ENCODE data around the gene AAMDC.
"Not testable (repeated sequence)": the region's sequence is repeated elsewhere in the genome, so short reads cannot be mapped to it uniquely, and the experiment has no call there.

Gene AAMDC

DNA sequence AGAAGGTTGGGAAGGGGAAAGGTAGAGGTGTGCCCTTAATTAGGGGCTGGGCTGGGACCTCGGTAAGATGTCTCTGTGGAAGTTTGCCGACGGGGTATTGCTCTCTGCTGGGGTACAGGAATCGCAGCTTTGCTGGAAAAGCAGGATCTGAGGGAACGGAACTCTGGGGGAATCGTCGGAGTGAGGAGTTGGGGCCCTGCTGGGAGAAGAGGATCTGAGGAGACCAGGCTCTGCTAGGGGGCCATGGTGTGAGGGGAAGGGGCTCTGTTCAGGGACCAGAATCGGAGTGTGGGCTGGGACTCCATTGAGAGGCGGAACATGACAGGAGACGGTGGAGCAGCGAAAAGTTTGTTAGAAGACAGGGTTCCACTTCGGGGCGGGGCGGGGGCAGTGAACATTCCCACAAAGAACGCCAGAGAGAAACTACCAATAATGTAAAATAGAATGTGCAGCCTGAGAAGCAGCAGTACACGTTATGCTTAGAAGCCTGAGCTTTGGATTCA is 456 bp downstream of the AAMDC start:
- no peak for DNase-seq (ENCODE audit: low read depth in 2 of 2)

DNA sequence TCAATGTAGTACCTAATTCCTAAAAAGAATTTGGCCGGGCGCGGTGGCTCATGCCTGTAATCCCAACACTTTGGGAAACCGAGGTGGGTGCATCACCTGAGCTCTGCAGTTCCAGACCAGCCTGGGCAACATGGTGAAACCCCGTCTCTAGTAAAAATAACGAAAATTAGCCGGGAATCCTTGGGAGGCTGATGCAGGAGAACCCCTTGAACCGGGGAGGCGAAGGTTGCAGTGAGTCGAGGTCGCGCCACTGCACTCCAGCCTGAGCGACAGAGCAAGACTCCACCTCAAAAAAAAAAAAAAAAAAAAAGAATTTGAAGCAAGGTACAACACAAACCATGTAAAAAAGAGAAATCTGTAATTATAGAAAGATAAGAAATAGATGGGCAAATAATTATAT is 1.2 kb downstream of the AAMDC start:
- not testable (repeated sequence) for DNase-seq (ENCODE audit: low read depth in 2 of 2)

DNA sequence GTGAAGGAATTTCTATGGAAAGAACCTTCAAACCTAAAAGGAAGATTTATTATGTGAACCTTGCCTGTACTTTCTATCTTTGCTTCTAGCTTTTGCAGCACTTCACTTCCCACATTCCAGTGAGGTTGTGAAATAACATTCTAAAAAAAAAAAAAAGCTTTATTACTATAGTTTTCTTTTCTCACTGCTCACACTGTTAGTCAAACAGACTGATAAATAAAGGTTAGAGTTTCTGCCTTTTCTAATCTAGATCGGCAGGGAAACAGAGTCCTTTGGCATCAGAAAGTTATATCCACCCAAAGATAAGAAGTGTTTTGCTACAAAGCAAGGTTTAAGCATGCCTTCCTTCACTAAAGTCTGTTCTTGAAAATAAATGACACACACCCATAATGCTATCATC is 2.8 kb downstream of the AAMDC start:
- DNase-seq (ENCODE audit: low read depth in 2 of 2), result no peak

DNA sequence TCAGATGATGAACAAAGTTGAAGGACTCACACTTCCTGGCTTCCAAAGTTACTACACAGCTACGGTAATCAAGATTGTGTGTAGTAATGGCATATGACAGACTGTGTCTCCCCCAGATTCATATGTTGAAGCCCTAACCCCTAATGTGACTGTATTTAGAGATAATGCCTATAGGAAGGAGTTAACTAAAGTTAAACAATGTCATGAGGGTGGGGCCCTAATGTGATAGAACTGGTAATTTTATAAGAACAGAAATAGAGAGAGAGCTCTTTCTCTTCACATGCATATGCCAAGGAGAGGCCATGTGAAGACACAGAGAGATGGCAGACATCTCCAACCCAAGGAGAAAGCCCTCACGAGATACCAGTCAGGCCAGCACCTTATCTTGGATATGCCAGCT is 8.0 kb downstream of the AAMDC start:
- DNase-seq (ENCODE audit: low read depth in 2 of 2), result no peak

DNA sequence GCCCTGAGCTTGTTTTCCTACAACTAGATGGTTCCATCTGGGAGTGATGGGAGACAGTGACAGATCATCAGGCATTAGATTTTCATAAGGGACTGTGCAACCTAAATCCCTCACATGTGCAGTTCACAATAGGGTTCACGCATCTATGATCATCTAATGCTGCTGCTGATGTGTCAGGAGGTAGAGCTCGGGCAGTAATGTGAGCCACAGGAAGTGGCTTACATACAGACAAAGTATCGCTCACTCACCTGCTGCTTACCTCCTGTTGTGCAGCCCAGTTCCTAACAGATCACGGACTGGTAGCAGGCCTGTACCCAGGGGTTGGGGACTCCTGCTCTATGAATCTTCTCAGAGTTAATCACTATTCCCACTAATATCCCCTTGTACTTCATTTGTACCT is 12.4 kb downstream of the AAMDC start:
- DNase-seq (ENCODE audit: low read depth in 2 of 2), result no peak

DNA sequence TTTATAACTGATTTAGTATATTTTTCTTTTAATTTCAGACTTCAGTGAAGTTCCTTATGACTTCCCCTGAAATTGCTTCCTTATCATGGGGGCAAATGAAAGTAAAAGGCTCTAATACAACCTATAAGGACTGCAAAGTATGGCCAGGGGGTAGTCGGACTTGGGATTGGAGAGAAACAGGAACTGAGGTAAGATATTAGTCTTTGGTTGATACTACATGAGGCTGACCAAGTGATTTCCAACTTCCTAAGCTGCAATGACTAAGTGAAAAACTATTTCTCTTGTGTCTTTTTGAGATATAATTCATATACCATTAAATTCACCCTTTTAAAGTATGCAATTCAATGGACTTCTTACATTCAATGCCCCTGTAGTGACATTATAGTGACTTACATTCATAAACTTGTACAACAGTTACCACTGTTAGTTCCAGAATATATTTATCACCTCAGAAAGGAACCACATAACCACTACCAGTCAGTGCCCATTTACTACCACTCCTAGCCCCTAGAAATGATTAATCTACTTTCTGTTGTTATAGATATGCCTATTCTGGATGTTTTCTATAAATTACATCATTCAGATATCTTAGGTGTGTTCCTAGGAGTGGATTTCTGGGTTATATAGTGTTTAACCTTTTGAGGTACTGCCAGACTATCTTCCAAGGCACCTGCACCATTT is 21.6 kb downstream of the AAMDC start:
- no peak for DNase-seq (ENCODE audit: low read depth in 2 of 2)

DNA sequence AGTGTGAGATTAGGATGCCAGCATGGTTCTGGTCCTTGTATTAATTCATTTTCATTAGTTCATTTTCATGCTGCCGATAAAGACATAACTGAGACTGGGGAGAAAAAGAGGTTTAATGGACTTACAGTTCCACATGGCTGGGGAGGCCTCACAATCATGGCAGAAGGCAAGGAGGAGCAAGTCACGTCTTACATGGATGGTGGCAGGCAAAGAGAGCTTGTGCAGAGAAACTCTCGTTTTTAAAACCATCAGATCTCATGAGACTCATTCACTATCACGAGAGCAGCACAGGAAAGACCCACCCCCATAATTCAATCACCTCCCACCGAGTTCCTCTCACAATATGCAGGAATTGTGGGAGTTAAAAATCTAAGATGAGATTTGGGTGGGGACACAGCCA is 22.8 kb downstream of the AAMDC start:
- DNase-seq (ENCODE audit: low read depth in 2 of 2), result not testable (repeated sequence)

DNA sequence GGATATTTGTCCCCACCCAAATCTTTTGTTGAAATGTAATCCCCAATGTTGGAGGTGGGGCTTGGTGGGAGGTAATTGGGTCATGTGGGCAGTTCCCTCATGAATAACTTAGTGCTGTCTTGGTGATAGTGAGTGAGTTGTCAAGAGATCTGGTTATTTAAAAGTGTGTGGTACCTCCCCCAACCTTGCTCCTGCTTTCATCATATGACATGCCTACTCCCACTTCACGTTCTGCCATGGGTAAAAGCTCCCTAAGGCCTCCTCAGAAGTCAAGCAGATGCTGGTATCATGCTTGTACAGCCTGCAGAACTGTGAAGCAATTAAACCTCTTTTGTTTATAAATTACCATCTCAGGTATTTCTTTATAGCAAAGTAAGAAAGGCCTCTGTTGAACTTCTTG is 30.6 kb downstream of the AAMDC start:
- no peak for DNase-seq (ENCODE audit: low read depth in 2 of 2)

DNA sequence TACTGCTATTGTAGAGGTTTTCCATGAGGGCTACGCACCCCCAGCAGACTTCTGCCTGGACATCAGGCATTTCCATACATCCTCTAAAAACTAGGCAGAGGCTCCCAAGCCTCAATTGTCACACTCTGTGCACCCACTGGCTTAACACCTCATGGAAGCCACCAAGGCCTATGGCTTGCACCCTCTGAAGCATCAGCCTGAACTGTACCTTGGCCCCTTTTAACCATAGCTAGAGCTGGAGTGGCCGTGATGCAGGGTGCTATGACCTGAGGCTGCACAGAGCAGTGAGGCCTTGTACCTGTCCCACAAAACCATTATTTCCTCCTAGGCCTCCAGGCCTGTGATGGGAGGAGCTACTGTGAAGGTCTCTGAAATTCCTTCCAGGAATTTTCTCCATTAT is 33.9 kb downstream of the AAMDC start:
- DNase-seq (ENCODE audit: low read depth in 2 of 2), result no peak

DNA sequence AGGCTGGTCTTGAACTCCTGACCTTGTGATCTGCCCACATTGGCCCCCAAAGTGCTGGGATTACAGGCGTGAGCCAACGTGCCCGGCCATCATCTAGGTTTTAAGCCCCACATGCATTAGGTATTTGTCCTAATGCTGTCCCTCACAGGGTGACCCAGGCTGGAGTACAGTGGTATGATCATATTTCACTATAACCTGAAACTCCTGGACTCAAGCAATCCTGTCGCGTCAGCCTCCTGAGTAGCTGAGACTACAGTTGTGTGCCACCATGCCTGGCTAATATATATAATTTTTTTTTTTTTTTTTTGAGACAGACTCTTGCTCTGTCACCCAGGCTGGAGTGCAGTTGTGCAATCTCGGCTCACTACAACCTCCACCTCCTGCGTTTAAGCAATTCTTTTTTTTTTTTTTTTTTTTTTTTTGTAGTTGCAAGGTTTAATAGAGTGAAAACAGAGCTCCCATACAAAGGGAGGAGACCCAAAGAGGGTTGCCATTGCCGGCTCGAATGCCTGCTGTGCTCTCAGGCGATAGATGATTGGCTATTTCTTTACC is 37.0 kb downstream of the AAMDC start:
- DNase-seq (ENCODE audit: low read depth in 2 of 2), result not testable (repeated sequence)

DNA sequence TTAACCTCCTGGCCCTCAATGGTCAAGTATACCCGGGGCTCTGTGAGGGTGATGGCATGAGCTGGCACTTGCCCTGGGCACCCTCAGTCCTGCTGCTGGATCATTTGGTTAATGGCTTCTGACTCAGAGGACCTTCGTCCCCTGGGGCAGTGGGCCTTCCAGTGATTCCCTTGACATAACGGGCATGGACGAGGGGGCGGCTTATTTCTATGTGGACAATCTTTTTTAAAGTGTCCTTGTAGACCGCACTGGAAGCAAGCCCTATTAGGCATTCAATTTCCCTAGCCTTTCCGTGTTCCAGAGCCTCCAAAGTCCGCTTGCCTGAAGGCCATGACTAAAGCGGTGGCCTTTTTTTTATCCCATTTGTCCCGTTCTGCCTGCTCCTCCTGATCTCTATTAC is 40.5 kb downstream of the AAMDC start:
- not testable (repeated sequence) for DNase-seq (ENCODE audit: low read depth in 2 of 2)

DNA sequence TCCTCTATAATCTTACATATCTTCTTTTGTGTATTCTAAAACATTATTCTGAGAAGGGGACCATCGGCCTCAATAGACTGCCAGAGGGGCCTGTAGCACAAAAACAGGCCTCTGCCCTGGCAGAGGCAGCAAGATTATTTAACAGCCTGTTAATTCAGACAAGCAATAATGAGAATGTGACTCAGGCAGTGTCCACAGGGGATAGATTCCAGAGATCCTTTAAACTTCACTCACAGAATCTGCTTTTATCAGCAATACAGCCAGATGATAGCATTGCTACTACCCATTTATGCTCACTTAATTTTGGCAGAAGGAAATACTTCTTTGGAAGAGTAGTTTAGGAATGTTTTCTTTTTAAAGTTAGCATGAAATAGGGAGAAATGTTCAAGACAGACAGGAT is 44.9 kb downstream of the AAMDC start:
- DNase-seq (ENCODE audit: low read depth in 2 of 2), result no peak

DNA sequence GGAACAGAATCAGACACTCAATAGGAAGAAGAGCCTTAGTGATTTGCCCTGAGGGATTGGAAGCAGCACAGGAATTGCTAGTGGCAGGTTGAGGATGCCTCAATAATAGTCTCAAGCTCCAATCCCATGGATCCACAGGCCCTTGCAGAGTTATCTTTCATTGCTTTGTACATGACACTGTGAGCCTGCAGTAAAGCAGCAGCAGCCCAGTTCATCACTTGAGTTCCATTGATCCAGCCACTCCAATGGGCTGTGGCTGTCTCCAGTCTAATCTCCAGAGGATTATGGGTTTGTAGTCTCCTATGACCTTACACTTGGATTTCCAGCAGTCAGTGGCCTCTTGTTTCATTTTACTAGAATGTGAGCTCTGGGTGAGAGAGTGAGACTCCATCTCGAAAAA is 45.4 kb downstream of the AAMDC start:
- no peak for DNase-seq (ENCODE audit: low read depth in 2 of 2)

DNA sequence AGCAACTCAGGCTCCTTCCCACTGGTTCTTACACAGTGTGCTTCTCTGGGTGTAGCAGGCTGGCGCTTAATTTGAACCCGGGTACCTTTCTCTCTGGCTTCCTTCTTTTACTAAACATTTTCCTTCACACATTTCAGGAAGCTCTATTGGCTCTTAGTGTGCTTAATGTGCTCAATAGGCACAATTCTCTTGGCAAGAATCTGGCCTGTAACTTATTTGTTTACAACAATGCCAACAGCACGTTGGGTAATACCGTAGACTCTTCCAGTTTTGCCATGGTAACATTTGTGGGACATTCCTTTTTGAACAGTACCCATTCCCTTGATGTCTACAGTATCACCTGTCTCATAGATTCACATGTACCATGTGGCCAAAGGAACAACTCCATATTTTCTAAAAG is 47.8 kb downstream of the AAMDC start:
- DNase-seq (ENCODE audit: low read depth in 2 of 2), result no peak

DNA sequence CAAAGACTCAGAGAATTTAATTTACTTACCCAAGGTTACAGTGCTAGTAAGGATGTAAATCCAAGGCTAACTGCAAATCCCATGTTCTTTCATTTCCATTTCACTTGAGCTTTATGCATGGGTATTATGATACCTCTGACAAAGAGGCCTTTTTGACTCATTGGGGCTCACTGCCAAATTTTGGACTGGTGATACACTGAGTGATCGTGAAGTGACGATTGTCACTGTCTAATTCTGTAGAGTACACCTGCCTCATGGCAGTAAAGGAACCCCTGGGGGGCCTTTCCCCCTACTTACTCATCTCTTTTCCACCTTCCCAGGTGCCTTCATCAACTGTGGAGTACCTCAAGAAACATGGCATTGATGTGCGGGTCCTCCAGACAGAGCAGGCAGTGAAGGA is 50.9 kb downstream of the AAMDC start:
- no peak for DNase-seq (ENCODE audit: low read depth in 2 of 2)

DNA sequence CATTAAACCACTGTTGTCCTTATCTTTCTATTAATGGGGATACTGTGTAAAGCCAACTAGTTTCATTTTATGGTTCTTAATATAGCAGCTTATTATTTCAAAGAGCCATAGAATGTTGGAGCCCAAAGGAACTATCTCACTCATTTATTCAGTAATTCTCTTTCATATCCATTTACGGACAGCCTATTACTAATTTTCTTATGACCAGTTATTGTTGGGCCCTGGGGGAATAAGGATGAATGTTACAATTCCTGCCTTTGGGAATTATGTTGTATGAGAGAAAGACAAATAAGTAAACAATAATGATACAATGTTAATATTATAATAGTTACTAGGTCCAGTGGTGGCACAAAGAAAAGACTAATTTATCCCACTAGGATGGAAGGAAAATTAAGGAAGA is 52.4 kb downstream of the AAMDC start:
- DNase-seq (ENCODE audit: low read depth in 2 of 2), result no peak

DNA sequence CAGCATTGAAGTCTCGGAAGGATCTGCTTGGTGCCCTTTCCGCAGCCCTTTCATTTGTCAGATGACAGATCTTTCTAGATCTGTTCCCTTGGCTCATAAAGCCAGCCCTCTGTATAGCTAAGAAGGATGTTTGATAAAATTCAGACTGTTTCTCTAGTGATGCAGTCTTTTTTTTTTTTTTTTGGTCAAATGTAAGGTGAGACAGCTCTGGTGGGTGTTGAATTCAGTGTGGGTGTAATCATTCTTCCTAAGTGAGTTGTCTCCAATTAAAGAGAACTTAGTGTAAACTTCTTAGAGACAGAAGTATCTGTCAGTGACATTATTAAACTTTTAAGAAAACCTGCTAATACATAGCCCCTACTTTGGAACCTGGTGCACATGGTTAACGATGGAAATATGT is 53.3 kb downstream of the AAMDC start:
- DNase-seq (ENCODE audit: low read depth in 2 of 2), result no peak

DNA sequence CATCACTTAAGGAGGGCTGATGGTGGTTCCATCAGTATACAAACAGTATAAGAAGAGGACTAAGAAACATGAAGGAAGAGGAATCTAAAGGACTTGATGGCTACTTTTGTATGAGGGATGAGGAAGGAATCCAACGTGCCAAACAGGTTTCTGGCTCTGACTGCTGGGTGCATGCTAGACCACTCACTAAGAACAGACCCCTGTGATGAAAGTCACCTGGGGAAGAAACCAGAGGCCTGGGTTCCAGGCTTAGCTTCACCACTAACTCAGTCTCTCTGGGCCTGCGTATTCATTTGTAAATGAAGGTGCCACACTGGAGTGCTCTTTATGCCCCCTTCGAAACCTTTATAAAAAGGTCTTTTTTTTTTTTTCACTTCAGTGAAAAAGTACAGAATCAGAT is 55.1 kb downstream of the AAMDC start:
- no peak for DNase-seq (ENCODE audit: low read depth in 2 of 2)

DNA sequence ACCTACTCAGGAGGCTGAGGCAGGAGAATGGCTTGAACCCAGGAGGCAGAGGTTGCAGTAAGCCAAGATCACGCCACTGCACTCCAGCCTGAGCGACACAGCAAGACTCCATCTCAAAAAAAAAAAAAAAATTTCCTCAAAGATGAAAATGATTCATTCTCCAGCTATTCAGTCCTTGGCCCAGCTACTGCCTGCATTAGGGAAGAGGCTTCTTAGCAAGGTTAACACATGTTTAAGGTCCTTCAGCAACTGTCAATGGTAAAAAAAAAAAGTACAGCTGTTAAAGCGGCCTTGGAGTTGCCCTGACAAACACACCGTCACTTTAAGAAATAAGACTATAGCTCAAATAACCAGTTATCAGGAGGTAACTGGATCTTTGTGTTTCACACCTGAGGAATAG is 57.3 kb downstream of the AAMDC start:
- DNase-seq (ENCODE audit: low read depth in 2 of 2), result not testable (repeated sequence)

DNA sequence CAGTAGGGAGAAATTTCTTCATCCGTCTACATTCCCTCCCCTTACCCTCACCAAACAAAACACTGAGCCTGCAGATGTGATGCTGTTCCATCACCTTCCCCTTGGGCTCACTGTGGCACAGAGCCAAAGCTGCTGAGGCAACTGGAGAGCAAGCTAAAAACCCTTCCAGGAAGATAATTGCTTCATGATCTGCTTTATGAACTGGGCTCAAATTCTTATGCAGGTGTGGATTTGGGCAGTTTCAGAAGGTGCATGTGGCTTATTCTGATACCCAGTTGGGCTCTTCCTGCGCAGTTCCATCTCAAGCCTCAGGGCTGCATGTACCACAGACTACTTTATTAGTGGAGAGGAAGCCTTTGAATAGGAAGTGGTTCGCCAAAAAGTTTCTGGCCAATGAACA is 58.3 kb downstream of the AAMDC start:
- no peak for DNase-seq (ENCODE audit: low read depth in 2 of 2)

DNA sequence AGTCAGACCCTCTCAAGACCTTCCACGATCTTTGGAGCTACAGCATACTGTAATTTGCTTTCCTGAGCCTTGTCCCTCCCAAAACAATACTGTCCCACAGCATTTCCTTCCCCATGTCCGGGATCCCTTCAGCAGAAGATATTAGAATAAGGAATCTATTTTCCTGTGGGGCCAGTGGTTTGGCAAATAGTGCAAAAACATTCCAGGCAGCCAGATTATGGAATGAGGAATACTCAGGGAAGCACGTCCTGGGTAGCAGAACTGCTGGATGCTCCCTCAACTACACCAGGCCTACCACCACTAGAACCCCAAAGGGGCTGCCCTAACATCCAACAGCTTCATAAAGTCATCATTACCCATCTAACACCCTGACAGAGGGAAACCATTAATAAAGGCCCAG is 61.5 kb downstream of the AAMDC start:
- DNase-seq (ENCODE audit: low read depth in 2 of 2), result no peak

DNA sequence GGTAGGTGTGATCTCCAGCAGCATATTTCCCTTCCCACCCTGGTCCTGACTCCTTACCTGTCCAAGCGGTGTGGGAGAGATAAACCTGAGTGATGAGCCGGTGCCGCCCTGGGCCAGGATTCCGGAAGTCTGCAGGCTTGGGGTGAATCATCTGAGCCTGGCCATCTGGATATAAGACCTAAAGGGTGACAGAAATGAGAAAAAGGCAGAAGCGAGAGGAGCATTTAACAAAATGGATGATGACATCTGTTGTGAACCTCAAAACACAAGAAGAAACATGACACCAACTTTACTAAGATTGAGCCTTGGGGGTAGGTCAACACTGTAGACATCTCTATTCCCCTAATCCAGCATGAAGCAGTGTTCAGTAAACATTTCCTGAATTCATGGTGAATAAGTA is 62.8 kb downstream of the AAMDC start:
- no peak for DNase-seq (ENCODE audit: low read depth in 2 of 2)

DNA sequence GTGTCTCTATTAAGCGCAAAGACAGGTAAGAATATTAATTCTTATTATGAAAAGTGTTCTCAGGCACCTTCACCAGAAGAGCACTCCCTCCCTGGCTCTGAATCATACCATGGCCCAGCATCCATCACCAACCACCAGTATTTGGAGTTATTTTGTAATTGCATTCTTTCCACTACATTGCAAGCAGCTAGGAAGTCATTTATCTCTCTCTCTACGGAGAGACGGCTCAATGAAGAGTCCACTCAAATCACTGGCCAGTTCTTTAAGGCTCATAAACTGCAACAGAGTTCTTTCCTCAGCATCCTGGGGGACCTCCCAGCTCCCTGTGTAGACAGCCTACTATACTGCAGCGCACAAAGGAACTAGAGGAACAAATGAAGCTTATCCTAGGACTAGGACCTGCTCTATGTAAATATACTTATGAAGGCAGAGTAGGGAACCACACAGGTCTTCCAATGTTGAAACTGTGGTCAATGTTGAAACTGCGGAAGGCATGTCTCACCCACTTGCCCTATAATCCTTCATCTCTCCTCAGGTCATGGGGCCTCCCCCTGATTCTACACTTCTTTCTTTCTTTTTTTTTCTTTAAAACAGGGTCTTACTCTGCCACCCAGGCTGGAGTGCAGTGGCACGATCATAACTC is 63.4 kb downstream of the AAMDC start:
- no peak for DNase-seq (ENCODE audit: low read depth in 2 of 2)

DNA sequence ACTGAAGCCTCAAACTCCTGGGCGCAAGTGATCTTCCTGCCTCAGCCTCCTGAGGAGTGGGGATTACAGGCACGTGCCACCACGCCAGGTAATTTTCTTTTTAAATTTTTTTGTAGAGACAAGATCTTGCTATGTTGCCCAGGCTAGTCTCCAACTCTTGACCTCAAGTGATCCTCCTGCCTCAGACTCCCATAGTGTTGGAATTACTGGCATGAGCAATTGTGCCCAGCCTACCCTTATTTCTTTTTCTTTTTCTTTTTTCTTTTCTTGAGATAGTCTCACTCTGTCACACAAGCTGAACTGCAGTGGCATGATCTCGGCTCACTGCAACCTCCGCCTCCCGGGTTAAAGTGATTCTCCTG is 63.9 kb downstream of the AAMDC start:
- DNase-seq (ENCODE audit: low read depth in 2 of 2), result no peak

All from stimulated activated CD4-positive, alpha-beta T cell treated with anti-CD3 and anti-CD28 coated beads, Interleukin-12 subunit alpha, Interleukin-12 subunit beta, amount 100 ng/mL, for 24 hours (primary cell).